ENCODE data around the gene JUP. TPM values are rescaled to one million over a fixed set of nuclear protein-coding genes. Genes with fewer than 3 reads are reported as not detected.

Gene JUP
- total RNA-seq, 4 donors from 2014 or later: 42.9 to 57.7 (median 51.6) TPM

- Histone ChIP-seq H3K4me3 (peak overlapping the region in 2 of 4 donors; percentile 63 to 87), H3K36me3 (no peaks in the 10 kb centered on the region), H3K27ac (peak overlapping the region in 2 of 4 donors; percentile 58 to 93), H3K27me3 (no peaks in the 10 kb centered on the region), H3K9me3 (no peaks in the 10 kb centered on the region), H3K4me1 (peaks cover 0 to 50% (median 24%) of the 10 kb centered on the region in 4 donors)
- WGBS, 2 donors: 36 to 43% methylated on average over 4 of the region's 4 CpGs
- no peak for DNase-seq (ENCODE audit: low spot score in 2 of 2)
- TF ChIP-seq EP300 (IDR thresholded peaks at IDR 0.05): peak in 1 of 2 donors; percentile 8
- no peak for TF ChIP-seq POLR2A (IDR thresholded peaks at IDR 0.05)
These were observed 509 bp upstream of the JUP start for GRCh38 chr17:41787021-41787418.

- peaks cover 0 to 53% (median 27%) of the 10 kb centered on the region in 4 donors for H3K4me1 ChIP-seq
- H3K36me3 ChIP-seq: no peaks in the 10 kb centered on the region
- no peaks in the 10 kb centered on the region for H3K27me3 ChIP-seq
- H3K4me3 ChIP-seq: peak overlapping the region; percentile 63 to 87 (median 76)
- peak overlapping the region; percentile 65 to 93 (median 84) for H3K27ac ChIP-seq
- TF ChIP-seq CTCF (IDR thresholded peaks at IDR 0.05): no peak
- TF ChIP-seq EP300 (IDR thresholded peaks at IDR 0.05): no peak
- TF ChIP-seq POLR2A (IDR thresholded peaks at IDR 0.05): no peak
- H3K9me3 ChIP-seq: no peaks in the 10 kb centered on the region
- no peak for DNase-seq (ENCODE audit: low spot score in 2 of 2)
- WGBS, 2 donors: 1% methylated on average over 15 to 17 of the region's 22 CpGs
These were observed 668 bp downstream of the JUP start for GRCh38 chr17:41785859-41786226.

GRCh38 chr17:41785091-41785858, 1.2 kb downstream of the JUP start:
- peak overlapping the region; percentile 65 to 93 (median 84) for H3K27ac ChIP-seq
- H3K9me3 ChIP-seq: no peaks in the 10 kb centered on the region
- H3K4me1 ChIP-seq: peaks cover 0 to 53% (median 27%) of the 10 kb centered on the region in 4 donors
- H3K36me3 ChIP-seq: no peaks in the 10 kb centered on the region
- TF ChIP-seq EP300 (IDR thresholded peaks at IDR 0.05) (peak in 1 of 2 donors; percentile 35), CTCF (IDR thresholded peaks at IDR 0.05) (no peak)
- 17 to 26% methylated on average over 10 to 13 of the region's 13 CpGs for WGBS, 2 donors
- peak overlapping the region; percentile 63 to 87 (median 76) for H3K4me3 ChIP-seq
- no peaks in the 10 kb centered on the region for H3K27me3 ChIP-seq
- no peak for DNase-seq (ENCODE audit: low spot score in 2 of 2)

- TF ChIP-seq POLR2A (IDR thresholded peaks at IDR 0.05) (no peak), CTCF (IDR thresholded peaks at IDR 0.05) (no peak), EP300 (IDR thresholded peaks at IDR 0.05) (no peak)
- no peak for DNase-seq (ENCODE audit: low spot score in 2 of 2)
- no peaks in the 10 kb centered on the region for H3K36me3 ChIP-seq
- H3K27ac ChIP-seq: peak overlapping the region in 3 of 4 donors; percentile 82 to 93 (median 87)
- H3K9me3 ChIP-seq: no peaks in the 10 kb centered on the region
- no peaks in the 10 kb centered on the region for H3K27me3 ChIP-seq
- H3K4me3 ChIP-seq: peak overlapping the region in 1 of 4 donors; percentile 87
- WGBS, 2 donors: 54 to 57% methylated on average over 6 of the region's 6 CpGs
- peaks cover 0 to 57% (median 27%) of the 10 kb centered on the region in 4 donors for H3K4me1 ChIP-seq
These were observed 2.2 kb downstream of the JUP start for GRCh38 chr17:41784207-41784744.

DNA sequence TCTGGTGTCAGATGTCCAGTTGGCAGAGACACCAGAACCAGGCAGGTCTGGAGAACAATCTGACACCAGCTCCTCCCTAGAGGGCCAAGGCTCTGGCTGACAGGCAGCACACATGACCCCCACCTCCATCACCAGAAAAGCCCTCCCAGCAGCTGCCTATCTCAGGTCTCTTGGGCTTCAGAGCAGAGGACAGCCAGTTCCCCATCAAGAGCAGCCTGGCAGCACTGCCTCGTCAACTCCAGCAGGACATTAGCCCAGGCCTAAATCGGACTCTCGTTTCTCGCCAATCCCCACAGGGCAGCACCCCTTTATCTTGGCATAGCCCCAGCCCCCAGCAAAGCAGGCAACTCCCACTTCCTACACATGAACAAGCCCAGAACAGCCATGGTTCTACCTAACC, 4.4 kb downstream of the JUP start:
- WGBS, 2 donors: 54 to 58% methylated on average over 4 of the region's 4 CpGs
- H3K4me3 ChIP-seq: no peak overlapping the region
- no peak for TF ChIP-seq CTCF (IDR thresholded peaks at IDR 0.05)
- TF ChIP-seq EP300 (IDR thresholded peaks at IDR 0.05): peak in 1 of 2 donors; percentile 15
- peaks cover 0 to 73% (median 39%) of the 10 kb centered on the region in 4 donors for H3K4me1 ChIP-seq
- DNase-seq (ENCODE audit: low spot score in 2 of 2): no peak
- H3K9me3 ChIP-seq: no peaks in the 10 kb centered on the region
- no peaks in the 10 kb centered on the region for H3K36me3 ChIP-seq
- peak overlapping the region in 1 of 4 donors; percentile 65 for H3K27ac ChIP-seq
- H3K27me3 ChIP-seq: no peaks in the 10 kb centered on the region
